GM20431 (cell line): ENCODE measurements around the gene METTL25B.

Source experiments
- in situ Hi-C: fragments of 300-500 bp; cut with MseI, MboI; formaldehyde crosslinking; loops from one replicate; pipeline ENCODE4 v1.15.0; 2020; ENCODE audit warnings: low sequenced_read_pairs; ENCODE audit not compliant: unreplicated experiment

Gene METTL25B

GRCh38 chr1:156700736-156701531 is 27.3 kb upstream of the METTL25B start:
- in situ Hi-C loops: no loop called here

- in situ Hi-C loops: no loop called here
These were observed 24.9 kb upstream of the METTL25B start for GRCh38 chr1:156703336-156703735.

DNA sequence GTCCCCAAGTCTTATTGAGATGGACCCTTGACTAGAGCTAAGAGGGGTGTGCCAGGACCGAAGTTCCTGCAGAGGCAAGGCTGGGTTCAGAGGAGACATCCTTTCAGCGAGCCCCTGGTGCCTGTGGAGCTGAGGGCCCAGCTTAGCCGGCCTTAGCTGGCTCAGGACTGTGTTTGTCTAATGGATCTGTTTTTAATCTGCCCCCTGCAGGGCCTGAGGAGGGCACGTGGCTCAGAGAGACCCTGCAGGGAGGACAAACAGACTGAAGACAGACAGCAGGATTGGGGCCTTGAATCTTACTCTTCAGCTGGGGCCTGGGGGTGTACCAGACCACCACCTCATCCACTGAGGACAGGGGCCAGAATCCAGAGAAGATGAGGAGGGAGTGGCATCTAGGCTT is 24.5 kb upstream of the METTL25B start:
- in situ Hi-C loops: no loop called here

GRCh38 chr1:156704166-156704711 is 24.0 kb upstream of the METTL25B start:
- in situ Hi-C loops: no loop called here

DNA sequence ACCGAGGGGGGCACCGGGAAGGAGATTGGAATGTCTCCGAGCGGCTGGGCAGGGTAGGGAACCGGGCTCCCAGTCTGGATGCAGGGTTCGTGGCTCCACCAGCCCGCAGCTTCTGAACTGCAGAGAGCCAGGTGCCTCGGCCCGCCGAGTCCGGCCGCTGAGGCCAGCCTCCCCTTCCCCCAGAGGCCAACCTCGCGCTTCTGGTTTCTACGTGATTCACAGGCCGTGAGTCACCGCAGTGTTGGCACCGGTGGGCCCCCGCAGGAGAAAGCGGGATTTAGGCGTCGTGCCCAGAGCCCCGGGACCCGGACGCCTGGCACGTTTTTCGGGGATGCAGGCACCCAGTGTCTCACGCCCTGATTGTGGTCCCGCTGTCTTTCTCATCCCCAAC is 23.3 kb upstream of the METTL25B start:
- in situ Hi-C loops: no loop called here

- in situ Hi-C loops: no loop called here
These were observed 22.9 kb upstream of the METTL25B start, which contains the start of gene CRABP2 for GRCh38 chr1:156705321-156705917. TSS of gene CRABP2 (minus strand) at chr1:156705583. CDS start at chr1:156705446, 137 bp downstream.

- in situ Hi-C loops: no loop called here
These were observed 22.2 kb upstream of the METTL25B start for GRCh38 chr1:156705918-156706656.

GRCh38 chr1:156706657-156707416 is 21.4 kb upstream of the METTL25B start:
- in situ Hi-C loops: no loop called here

GRCh38 chr1:156707417-156708217 is 20.7 kb upstream of the METTL25B start:
- in situ Hi-C loops: no loop called here

GRCh38 chr1:156708218-156708661 is 20.0 kb upstream of the METTL25B start:
- in situ Hi-C loops: no loop called here

DNA sequence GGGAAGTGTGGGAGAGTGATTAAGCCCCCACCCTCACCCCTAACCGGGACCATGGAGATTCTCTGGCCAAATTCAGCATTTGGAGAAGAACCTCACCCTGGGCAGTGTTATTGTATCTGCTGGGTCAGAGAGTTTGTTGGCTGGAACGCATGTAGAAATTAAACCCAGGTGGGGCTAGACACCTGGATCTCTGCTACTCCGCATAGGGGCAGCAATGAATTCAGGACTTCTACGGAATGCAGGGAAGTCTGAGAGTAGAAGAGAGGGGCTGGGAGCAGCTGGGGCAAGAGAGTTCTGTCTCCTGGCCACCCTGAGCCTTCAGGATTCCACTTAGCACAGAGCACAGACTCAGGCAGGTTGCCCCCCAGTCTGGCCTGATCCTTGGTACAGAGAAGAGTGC is 19.2 kb upstream of the METTL25B start:
- in situ Hi-C loops: no loop called here

GRCh38 chr1:156709757-156710489 is 18.3 kb upstream of the METTL25B start:
- in situ Hi-C loops: no loop called here

DNA sequence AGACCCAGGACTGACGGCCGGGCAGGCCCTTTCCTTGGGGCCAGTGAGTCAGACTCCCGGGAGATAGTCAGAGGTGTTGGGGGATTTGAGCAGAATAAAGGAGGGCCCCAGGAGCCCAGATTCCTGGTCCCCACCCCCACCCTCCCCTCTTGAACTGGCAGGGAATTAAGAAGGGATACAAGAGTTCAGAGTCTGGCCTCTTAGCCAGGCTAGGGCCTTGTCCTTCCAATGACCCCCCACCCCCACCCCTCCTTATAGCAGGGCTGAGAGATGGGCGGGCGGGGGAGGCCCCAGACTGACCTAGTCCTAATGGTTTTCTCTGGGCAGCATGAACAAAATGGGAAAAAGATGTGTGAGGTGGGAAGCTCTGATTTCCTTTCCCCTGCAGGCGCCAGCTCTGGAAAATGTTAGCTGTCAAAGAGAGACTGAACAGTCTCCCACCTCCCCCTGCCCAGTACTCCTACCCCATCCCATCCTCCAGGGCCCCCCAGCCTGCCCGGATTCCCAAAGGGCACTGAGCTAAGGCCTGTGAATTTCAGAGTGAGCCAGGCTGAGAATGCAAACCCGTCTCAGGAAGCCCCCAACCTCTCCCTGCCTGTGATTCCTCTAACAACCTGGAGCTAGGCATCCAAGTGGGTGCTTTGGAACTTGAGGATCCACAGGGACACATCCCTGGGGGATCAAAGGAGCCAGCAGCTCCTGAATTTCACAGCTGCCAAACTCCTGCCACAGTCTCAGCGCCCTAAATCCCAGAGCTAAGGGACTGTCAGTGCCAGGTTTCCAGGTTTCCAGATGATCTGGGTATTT is 17.1 kb upstream of the METTL25B start:
- in situ Hi-C loops: no loop called here

DNA sequence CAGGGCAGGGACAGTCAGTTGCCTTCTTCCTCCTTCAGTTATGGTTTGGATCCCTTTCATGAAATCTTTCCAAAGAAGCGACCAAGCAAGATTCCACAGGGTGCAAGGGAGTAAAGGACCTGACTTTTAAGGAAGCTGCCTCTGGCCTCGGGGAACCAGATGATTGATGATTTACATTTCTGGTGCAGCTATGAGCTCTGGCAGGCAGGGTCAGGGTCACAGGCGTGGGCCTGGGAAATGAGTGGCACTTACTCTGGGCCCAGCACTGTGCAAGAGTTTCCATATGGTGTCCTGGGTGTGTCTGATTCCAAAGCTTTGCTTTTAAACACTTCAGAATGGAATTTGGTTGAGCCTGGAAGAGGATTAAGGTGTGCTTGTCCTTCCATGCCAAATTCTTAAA is 15.6 kb upstream of the METTL25B start:
- in situ Hi-C loops: no loop called here

DNA sequence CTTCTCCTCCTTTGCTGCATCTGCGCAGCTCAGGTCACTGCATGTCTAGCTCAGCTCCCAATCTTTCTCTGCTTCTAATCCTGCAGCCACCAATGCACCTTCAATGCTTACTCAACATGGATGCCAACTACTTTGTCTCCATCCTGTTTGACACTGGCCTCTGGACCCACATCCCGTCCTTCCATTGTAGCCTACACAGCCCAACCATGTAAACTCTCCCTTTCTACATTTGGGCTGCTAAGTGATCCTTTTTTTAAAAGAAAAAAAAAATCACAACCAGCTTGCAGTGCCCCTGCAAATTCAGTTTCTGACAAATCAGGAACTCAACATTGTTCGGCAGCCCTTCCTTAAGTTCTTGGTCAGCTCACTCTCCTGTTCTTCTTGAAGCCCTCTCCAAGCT is 13.4 kb upstream of the METTL25B start:
- in situ Hi-C loops: no loop called here

DNA sequence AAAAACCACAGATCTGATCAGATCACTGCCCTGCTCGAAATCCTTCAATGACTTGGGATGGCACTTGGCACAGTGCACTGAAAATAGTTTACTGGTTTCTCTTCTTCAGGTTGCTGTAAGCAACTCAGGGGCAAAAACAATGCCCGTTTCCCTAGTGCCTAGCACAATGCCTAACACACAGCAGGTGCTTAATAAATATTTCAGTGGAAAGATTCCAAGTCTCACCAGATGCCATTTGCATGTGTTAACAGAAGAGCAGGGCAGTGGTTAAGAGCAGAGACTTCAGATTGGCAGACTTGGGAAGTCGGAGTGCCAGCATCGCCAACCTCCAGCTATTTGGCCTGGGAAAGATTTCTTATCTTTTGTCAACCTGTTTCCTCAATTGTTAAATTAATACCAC is 10.9 kb upstream of the METTL25B start:
- in situ Hi-C loops: no loop called here

DNA sequence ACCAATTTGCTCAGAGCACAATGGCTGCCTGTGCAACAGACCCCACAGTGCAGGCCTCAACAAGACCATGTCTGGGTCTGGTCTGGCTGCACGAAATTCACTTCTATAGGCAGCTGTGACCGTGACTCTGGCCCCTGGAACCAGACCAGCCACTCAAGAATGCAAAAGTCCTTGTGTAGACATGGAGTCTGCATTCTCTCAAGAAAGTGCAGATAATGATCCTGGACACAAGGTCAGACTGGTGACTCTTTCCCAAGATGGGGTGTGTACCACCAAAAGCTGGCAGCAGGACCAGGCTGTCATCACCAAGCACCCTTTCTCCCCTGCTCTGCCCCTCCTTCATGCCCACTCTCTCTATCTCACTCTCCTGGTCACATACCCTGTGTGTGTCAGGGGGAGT is 7.1 kb upstream of the METTL25B start:
- in situ Hi-C loops: no loop called here

DNA sequence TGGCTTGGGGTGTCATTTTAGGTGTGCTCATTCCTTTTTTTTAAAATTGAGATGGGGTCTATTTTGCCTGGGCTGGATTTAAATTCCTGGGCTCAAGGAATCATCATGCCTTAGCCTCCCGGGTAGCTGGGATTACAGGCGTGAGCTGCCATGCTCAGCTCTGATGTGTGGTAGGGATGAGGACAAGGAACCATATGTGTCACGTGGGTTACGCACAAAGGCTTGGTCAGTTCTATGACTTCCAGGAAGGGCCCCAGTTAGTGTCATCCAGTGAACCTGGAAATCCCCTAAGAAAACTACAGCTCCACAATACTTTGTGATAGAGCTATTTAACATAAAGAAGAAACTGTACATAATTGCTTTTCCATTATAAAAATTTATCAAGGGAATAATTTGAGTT is 6.7 kb upstream of the METTL25B start:
- in situ Hi-C loops: no loop called here
